ENCODE data around the gene BCL11B.
A peak's percentile ranks its signal among the peaks of the same experiment; 100 is the strongest.

The BCL11B gene

DNA sequence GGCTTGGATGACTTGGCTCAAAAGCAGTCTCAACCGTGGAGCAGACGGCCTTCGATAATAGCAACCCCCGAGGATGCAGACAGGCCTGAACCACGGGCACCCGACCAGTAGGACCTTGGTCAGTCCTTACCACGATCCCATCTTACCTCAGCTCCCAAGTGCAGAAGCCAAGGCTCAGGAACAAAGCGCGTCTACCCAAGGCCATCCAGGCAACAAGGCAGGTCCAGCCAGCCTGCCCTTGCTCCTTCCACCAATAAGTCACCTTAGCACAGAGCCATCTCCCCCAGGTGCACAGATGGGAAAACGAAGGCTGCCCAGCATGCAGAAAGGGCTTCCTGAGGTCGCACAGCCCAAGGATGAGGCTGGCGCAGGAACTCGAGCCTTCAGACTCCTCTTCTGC lies 77.3 kb downstream of the BCL11B start:
- TF ChIP-seq, protein P1, sequence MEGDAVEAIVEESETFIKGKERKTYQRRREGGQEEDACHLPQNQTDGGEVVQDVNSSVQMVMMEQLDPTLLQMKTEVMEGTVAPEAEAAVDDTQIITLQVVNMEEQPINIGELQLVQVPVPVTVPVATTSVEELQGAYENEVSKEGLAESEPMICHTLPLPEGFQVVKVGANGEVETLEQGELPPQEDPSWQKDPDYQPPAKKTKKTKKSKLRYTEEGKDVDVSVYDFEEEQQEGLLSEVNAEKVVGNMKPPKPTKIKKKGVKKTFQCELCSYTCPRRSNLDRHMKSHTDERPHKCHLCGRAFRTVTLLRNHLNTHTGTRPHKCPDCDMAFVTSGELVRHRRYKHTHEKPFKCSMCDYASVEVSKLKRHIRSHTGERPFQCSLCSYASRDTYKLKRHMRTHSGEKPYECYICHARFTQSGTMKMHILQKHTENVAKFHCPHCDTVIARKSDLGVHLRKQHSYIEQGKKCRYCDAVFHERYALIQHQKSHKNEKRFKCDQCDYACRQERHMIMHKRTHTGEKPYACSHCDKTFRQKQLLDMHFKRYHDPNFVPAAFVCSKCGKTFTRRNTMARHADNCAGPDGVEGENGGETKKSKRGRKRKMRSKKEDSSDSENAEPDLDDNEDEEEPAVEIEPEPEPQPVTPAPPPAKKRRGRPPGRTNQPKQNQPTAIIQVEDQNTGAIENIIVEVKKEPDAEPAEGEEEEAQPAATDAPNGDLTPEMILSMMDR (IDR thresholded peaks at IDR 0.05; ENCODE audit: low read depth, low read length, missing control alignments), result no peak
- H3K4me3 ChIP-seq (replicated peaks; ENCODE audit: low read depth, low read length), result no peak overlapping the region
- no peak for DNase-seq (ENCODE audit: extremely low read depth, low read depth)

GRCh38 chr14:99194136-99194535 lies 77.9 kb downstream of the BCL11B start:
- TF ChIP-seq, protein P1 (IDR thresholded peaks at IDR 0.05; ENCODE audit: low read depth, low read length, missing control alignments), result no peak
- H3K4me3 ChIP-seq (replicated peaks; ENCODE audit: low read depth, low read length), result no peak overlapping the region
- no peak for DNase-seq (ENCODE audit: extremely low read depth, low read depth)

DNA sequence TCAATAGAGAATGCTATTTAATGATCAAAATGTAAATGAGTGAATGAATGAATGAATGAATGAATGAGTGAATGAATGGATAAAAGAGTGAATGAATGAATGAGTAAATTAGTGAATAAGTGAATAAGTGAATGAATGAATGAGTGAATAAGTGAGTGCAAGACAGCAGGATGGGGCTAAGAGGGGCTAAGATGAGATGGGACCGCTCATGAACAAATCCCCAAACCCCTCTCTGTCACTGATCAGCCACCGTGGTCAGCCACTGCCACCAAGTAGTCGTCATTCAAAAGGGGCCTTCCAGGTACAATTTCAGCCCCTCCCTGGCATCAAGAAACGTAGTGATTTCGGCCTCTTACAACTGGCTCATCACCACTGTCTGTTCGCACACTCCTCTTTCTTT lies 79.2 kb downstream of the BCL11B start:
- no peak for DNase-seq (ENCODE audit: extremely low read depth, low read depth)
- no peak overlapping the region for H3K4me3 ChIP-seq (replicated peaks; ENCODE audit: low read depth, low read length)
- TF ChIP-seq, protein P1 (IDR thresholded peaks at IDR 0.05; ENCODE audit: low read depth, low read length, missing control alignments), result no peak

- TF ChIP-seq, protein P1 (IDR thresholded peaks at IDR 0.05; ENCODE audit: low read depth, low read length, missing control alignments), result no peak
- peak overlapping the region; percentile 38 for H3K4me3 ChIP-seq (replicated peaks; ENCODE audit: low read depth, low read length)
- DNase-seq (ENCODE audit: extremely low read depth, low read depth), result peak; percentile 21
Observed at GRCh38 chr14:99192028-99192621, 79.9 kb downstream of the BCL11B start.

DNA sequence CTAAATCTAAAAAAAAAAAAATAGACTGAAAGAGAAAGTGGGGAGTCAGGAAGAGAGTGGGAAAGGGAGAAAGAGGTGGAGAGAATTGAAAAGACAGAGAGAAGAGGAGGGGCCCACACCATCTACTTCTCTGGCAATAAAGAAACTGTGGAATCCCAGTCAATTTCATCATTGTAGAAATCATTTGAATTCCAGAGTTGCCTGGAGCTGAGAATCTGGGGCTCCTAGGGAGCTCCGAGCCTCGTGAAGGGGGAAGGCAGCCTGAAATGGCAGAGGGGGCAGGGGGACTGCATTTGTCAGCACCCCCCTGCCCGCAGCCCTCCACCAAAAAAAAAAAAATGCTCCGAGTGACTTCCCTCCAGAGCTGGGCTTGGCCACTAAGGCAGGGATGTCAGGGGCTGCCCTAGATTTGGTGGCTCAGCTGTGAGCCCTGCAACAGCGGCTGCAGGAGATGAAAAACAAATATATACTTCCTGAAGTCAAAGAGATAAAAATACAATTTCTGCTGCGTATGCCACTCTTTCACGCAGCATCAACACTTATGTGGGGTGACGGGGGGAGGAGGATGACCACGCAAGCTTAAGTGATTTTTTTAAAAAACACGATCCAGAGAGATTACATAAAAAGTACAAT lies 80.5 kb downstream of the BCL11B start:
- H3K4me3 ChIP-seq (replicated peaks; ENCODE audit: low read depth, low read length), result peak overlapping the region; percentile 38
- TF ChIP-seq, protein P1 (IDR thresholded peaks at IDR 0.05; ENCODE audit: low read depth, low read length, missing control alignments), result no peak
- no peak for DNase-seq (ENCODE audit: extremely low read depth, low read depth)

DNA sequence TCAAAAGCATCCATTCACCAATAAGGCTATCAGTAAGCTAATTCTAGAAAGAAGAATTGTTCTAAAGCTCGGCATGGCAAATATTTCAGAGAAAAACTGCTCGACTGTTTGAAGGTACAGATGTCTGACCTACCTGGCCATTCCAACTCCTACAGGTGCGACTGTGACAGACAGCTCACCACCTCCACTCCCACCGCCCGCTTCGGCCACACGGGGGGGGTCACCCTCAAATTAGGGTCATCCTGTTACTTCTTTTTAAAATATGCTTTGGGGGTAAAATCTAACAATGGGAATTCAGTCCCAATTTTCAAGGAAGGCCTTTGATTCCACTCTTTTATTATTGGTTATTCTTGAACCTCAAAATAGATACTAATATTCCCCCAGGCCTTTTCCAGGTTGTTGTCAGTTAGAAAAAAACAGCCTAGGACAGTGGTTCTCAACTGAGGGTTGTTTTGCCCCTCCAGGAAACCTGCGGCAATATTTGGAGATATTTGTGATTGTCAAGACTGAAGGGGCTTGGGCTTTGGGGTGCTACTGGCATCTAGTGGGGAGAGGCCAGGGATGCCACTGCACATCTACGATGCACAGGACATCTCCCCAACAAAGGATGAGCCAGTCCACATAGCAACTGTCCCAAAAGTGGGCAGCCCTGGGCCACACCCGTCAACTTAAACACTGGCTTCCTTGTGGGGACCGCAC lies 81.2 kb downstream of the BCL11B start:
- no peak for DNase-seq (ENCODE audit: extremely low read depth, low read depth)
- TF ChIP-seq, protein P1 (IDR thresholded peaks at IDR 0.05; ENCODE audit: low read depth, low read length, missing control alignments), result no peak
- no peak overlapping the region for H3K4me3 ChIP-seq (replicated peaks; ENCODE audit: low read depth, low read length)

All from HFF-Myc (cell line).